Measurements from ENCODE around the gene PSAPL1. TPM values are rescaled to one million over a fixed set of nuclear protein-coding genes. Genes with fewer than 3 reads are reported as not detected.
"Not testable (repeated sequence)": the region's sequence is repeated elsewhere in the genome, so short reads cannot be mapped to it uniquely, and the experiment has no call there.

PSAPL1 gene
- polyA plus RNA-seq, 1 experiment: not detected

DNA sequence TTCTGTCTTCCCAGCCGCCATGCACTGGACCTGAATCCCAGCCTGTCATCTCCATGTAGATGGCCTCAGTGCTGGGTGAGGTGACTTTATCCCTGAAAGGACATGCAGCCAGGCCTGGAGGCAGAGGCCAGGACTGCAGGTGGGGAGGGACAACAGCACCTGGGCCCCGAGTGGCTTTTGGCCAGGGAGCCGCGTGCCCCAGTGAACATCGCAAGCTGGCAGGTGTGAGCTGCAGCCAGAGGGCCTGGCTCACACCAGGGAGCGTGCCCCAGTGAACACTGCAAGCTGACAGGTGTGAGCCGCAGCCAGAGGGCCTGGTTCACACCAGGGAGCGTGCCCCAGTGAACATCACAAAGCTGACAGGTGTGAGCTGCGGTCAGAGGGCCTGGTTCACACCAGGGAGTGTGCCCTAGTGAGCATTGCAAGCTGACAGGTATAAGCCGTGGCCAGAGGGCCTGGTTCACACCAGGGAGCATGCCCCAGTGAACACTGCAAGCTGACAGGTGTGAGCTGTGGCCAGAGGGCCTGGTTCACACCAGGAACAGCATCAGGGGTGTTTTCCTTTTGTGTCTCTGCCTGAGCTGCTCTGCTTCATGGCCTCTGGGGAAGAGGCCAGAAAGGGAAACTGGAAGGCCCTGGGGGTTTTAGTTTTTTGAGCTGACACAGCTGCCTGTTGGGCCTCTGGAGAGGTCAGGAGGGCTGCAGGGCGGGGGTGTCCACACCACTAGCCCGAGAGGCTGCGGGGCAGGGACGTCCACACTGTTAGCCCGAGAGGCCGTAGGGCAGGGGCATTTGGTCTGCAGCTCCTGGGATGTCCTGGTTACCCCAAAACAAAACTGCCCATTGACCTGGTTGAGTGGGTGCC is 22.7 kb upstream of the PSAPL1 start:
- TF ChIP-seq, protein P1, sequence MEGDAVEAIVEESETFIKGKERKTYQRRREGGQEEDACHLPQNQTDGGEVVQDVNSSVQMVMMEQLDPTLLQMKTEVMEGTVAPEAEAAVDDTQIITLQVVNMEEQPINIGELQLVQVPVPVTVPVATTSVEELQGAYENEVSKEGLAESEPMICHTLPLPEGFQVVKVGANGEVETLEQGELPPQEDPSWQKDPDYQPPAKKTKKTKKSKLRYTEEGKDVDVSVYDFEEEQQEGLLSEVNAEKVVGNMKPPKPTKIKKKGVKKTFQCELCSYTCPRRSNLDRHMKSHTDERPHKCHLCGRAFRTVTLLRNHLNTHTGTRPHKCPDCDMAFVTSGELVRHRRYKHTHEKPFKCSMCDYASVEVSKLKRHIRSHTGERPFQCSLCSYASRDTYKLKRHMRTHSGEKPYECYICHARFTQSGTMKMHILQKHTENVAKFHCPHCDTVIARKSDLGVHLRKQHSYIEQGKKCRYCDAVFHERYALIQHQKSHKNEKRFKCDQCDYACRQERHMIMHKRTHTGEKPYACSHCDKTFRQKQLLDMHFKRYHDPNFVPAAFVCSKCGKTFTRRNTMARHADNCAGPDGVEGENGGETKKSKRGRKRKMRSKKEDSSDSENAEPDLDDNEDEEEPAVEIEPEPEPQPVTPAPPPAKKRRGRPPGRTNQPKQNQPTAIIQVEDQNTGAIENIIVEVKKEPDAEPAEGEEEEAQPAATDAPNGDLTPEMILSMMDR (IDR thresholded peaks at IDR 0.05; ENCODE audit: insufficient read depth, low read depth, low read length): no peak

DNA sequence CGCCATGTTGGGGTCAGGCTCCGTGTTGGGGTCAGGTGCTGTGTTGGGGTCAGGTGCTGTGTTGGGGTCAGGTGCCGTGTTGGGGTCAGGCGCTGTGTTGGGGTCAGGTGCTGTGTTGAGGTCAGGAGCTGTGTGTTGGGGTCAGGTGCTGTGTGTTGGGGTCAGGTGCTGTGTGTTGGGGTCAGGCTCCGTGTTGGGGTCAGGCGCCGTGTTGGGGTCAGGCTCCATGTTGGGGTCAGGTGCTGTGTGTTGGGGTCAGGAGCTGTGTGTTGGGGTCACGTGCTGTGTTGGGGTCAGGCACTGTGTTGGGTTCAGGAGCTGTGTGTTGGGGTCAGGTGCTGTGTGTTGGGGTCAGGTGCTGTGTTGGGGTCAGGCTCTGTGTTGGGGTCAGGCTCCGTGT is 18.1 kb upstream of the PSAPL1 start:
- CTCF ChIA-PET: interaction anchor here (0.6 kb wide), 1 partner anchor 64 kb away, joined by 4 read pairs; no protein-coding TSS in a partner anchor
- H3K4me3 ChIP-seq (ENCODE audit: low read depth, low read length); POLR2A ChIA-PET; H3K27me3 ChIP-seq (ENCODE audit: control insufficient read depth, insufficient read depth, low read length); H3K36me3 ChIP-seq (ENCODE audit: control insufficient read depth, insufficient read depth, low read length); DNase-seq (ENCODE audit: low read depth): not testable (repeated sequence)

More for the DNA sequence above, 22.7 kb upstream of the PSAPL1 start:
- CTCF ChIA-PET: interaction anchor here (0.7 kb wide), 1 partner anchor 13 kb away, joined by 3 read pairs; no protein-coding TSS in a partner anchor
- no peaks in the 10 kb centered on the region for H3K27me3 ChIP-seq (ENCODE audit: control insufficient read depth, insufficient read depth, low read length)
- H3K4me3 ChIP-seq (ENCODE audit: low read depth, low read length): no peak overlapping the region
- H3K36me3 ChIP-seq (ENCODE audit: control insufficient read depth, insufficient read depth, low read length): no peaks in the 10 kb centered on the region
- POLR2A ChIA-PET: no interaction called here
- no peak for DNase-seq (ENCODE audit: low read depth)

DNA sequence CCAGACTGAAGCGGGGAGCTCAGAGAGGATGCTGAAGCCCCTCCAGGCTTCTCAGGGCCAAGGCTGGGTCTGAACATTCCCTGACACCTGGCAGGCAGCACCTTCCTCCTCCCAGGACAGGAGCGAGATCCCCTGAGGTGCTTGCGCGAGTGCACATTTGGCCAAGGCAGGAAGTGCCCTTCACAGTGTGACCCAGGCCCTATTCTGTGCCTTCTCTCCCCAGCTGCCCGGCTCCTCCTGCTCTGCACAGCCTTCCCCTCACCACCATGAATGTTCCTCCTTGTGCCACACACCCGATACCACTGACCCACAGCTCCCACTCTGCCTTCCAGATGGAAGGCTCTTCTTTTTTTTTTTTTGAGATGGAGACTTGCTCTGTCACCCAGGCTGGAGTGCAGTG is 17.1 kb upstream of the PSAPL1 start:
- CTCF ChIA-PET: interaction anchor here (0.6 kb wide), 1 partner anchor 21 kb away, joined by 3 read pairs; no protein-coding TSS in a partner anchor
- POLR2A ChIA-PET: no interaction called here
- no peak for DNase-seq (ENCODE audit: low read depth)
- Histone ChIP-seq H3K4me3 (ENCODE audit: low read depth, low read length) (no peak overlapping the region), H3K36me3 (ENCODE audit: control insufficient read depth, insufficient read depth, low read length) (no peaks in the 10 kb centered on the region), H3K27me3 (ENCODE audit: control insufficient read depth, insufficient read depth, low read length) (no peaks in the 10 kb centered on the region)
- TF ChIP-seq, protein P1 (IDR thresholded peaks at IDR 0.05; ENCODE audit: insufficient read depth, low read depth, low read length): no peak

DNA sequence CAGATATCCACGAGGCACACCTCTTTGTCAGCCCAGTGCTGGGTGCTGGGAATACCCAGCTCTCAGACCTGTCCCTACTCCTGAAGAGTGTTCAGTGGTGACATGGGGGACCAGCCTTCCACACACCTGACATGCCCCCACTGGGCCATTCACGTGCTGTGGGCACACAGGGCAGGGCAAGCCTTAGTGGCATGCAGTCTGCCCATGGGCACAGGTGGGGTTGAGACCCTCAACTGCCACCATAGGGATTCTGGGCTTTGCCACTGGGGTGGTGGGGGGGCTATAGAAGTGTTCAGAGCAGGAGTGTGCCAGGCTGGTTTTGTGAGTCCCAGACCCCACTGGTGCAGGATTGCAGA is 16.7 kb upstream of the PSAPL1 start:
- CTCF ChIA-PET: interaction anchor here (0.6 kb wide), 1 partner anchor 21 kb away, joined by 3 read pairs; no protein-coding TSS in a partner anchor
- DNase-seq (ENCODE audit: low read depth): no peak
- no peaks in the 10 kb centered on the region; the same call in 1 of the 2 replicates for H3K27me3 ChIP-seq (ENCODE audit: control insufficient read depth, insufficient read depth, low read length)
- POLR2A ChIA-PET: no interaction called here
- TF ChIP-seq, protein P1 (IDR thresholded peaks at IDR 0.05; ENCODE audit: insufficient read depth, low read depth, low read length): no peak
- H3K36me3 ChIP-seq (ENCODE audit: control insufficient read depth, insufficient read depth, low read length): no peaks in the 10 kb centered on the region
- no peak overlapping the region for H3K4me3 ChIP-seq (ENCODE audit: low read depth, low read length)

DNA sequence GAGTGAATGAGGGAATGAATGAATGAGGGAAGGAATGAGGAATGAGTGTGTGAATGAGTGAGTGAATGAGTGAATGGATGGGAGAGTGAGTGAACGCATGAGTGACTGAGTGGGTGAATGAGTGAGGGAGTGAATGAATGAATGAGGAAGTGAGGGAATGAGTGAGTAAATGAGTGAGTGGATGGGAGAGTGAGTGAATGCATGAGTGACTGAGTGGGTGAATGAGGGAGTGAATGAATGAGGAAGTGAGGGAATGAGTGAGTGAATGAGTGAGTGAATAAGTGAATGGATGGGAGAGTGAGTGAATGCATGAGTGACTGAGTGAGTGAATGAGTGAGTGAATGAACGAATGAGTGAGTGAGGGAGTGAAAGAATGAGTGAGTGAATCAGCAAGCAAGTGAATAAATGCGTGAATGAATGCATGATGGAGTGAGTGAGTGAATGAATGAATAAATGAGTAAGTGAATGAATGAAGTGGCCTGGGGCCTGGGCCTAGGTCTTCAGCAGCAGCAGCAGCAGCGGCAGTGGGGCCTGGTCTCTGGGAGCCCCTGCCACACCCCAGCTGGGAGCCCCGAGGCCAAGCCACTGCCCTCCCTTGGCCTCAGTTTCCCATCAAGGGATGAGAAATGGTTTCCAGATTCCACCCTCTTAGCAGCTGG is 16.2 kb upstream of the PSAPL1 start:
- H3K36me3 ChIP-seq (ENCODE audit: control insufficient read depth, insufficient read depth, low read length): no peaks in the 10 kb centered on the region
- no peak for DNase-seq (ENCODE audit: low read depth)
- TF ChIP-seq, protein P1 (IDR thresholded peaks at IDR 0.05; ENCODE audit: insufficient read depth, low read depth, low read length): no peak
- no peaks in the 10 kb centered on the region; the same call in 1 of the 2 replicates for H3K27me3 ChIP-seq (ENCODE audit: control insufficient read depth, insufficient read depth, low read length)
- POLR2A ChIA-PET: no interaction called here
- H3K4me3 ChIP-seq (ENCODE audit: low read depth, low read length): no peak overlapping the region
- CTCF ChIA-PET: no interaction called here

All from BJ (cell line).